Measurements from ENCODE around the gene FSTL4. TPM values are rescaled to one million over a fixed set of nuclear protein-coding genes. Genes with fewer than 3 reads are reported as not detected.

FSTL4 gene
- total RNA-seq, 2 donors from 2014 or later: 4.4 to 5.5 TPM

DNA sequence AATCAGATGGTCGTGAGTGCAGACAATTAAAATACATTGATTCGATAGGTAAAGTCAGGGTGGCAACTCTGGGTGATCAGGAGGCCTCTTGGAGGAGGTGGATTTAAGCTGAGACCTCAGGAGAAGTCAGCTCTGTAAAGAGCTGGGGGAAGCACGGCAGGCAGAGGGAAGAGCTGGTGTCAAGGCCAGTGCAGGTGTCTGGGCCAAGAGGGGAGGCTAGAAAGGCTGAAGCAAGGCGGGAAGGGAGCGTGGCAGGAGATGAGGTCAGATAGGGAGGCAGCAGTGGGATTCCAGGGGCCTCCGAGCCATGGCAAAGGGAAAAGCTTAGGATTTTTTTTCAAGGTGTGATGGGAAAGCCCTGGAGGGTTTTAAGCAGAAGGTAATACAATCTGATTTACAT is 178.7 kb downstream of the FSTL4 start:
- Mint-ChIP-seq H3K27me3 (ENCODE audit: insufficient read depth) (no peaks in the 10 kb centered on the region), H3K36me3 (ENCODE audit: low read depth) (no peaks in the 10 kb centered on the region), H3K4me1 (peaks cover 4% of the 10 kb centered on the region), H3K9me3 (no peaks in the 10 kb centered on the region), H3K27ac (no peak overlapping the region), H3K4me3 (no peak overlapping the region)
- no peak overlapping the region for H3K4me3 ChIP-seq (ENCODE audit: low read length)
- TF ChIP-seq, protein P1, sequence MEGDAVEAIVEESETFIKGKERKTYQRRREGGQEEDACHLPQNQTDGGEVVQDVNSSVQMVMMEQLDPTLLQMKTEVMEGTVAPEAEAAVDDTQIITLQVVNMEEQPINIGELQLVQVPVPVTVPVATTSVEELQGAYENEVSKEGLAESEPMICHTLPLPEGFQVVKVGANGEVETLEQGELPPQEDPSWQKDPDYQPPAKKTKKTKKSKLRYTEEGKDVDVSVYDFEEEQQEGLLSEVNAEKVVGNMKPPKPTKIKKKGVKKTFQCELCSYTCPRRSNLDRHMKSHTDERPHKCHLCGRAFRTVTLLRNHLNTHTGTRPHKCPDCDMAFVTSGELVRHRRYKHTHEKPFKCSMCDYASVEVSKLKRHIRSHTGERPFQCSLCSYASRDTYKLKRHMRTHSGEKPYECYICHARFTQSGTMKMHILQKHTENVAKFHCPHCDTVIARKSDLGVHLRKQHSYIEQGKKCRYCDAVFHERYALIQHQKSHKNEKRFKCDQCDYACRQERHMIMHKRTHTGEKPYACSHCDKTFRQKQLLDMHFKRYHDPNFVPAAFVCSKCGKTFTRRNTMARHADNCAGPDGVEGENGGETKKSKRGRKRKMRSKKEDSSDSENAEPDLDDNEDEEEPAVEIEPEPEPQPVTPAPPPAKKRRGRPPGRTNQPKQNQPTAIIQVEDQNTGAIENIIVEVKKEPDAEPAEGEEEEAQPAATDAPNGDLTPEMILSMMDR (conservative IDR thresholded peaks at IDR 0.05): no peak
- H3K4me1 ChIP-seq (ENCODE audit: control insufficient read depth, insufficient read depth, low read length): no peaks in the 10 kb centered on the region
- WGBS, 2 experiments (ENCODE audit: insufficient coverage in 1 of 2, insufficient read length in 1 of 2): 90 to 92% methylated on average over 6 of the region's 6 CpGs
- H3K9ac ChIP-seq (ENCODE audit: extremely low read depth, low read length, poor library complexity, severe bottlenecking): no peak overlapping the region
- H3K27me3 ChIP-seq (ENCODE audit: control insufficient read depth, insufficient read depth, low read length, poor library complexity, severe bottlenecking): no peaks in the 10 kb centered on the region
- no peaks in the 10 kb centered on the region for H3K36me3 ChIP-seq (ENCODE audit: control insufficient read depth, insufficient read depth, low read length)
- no peak for DNase-seq
- no peak overlapping the region for H3K27ac ChIP-seq (ENCODE audit: low read depth, low read length)
- H3K9me3 ChIP-seq (ENCODE audit: control insufficient read depth, low read length): no peaks in the 10 kb centered on the region

DNA sequence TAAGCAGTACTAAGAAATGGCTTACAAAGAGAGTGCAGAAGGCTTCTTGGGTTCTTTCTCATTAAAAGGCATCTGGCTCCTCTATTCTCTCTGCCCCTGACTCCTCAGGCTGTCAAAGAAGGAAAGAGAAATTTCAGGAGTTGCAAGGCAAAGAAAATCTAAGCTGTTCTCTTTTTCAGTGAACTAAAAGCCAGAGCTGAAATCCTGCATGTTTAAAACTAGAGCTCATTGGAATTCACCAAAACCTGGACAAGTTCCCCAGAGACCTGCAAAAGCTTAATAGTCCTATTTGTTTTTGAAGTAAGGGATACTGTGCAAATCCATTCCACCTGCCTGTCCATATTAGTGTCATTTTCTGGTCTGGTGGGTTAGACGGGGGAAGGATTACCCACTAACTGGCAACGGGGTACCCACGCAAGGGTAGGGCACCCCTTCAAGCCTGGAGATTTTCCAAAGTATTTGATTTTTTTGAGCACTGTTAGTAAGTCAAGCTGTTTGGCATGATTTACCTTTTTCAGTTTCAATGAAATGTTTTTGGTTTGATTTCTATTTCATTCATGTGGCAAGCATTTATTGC is 179.3 kb downstream of the FSTL4 start:
- Histone ChIP-seq H3K9ac (ENCODE audit: extremely low read depth, low read length, poor library complexity, severe bottlenecking) (no peak overlapping the region), H3K27me3 (ENCODE audit: control insufficient read depth, insufficient read depth, low read length, poor library complexity, severe bottlenecking) (no peaks in the 10 kb centered on the region), H3K4me1 (ENCODE audit: control insufficient read depth, insufficient read depth, low read length) (no peaks in the 10 kb centered on the region), H3K9me3 (ENCODE audit: control insufficient read depth, low read length) (no peaks in the 10 kb centered on the region), H3K27ac (ENCODE audit: low read depth, low read length) (no peak overlapping the region), H3K4me3 (ENCODE audit: low read length) (no peak overlapping the region), H3K36me3 (ENCODE audit: control insufficient read depth, insufficient read depth, low read length) (no peaks in the 10 kb centered on the region)
- Mint-ChIP-seq H3K4me3 (no peak overlapping the region), H3K36me3 (ENCODE audit: low read depth) (no peaks in the 10 kb centered on the region), H3K27me3 (ENCODE audit: insufficient read depth) (no peaks in the 10 kb centered on the region), H3K9me3 (no peaks in the 10 kb centered on the region), H3K4me1 (peaks cover 4% of the 10 kb centered on the region), H3K27ac (no peak overlapping the region)
- 91 to 93% methylated on average over 2 to 3 of the region's 3 CpGs for WGBS, 2 experiments (ENCODE audit: insufficient coverage in 1 of 2, insufficient read length in 1 of 2)
- DNase-seq: no peak
- TF ChIP-seq, protein P1 (conservative IDR thresholded peaks at IDR 0.05): no peak

DNA sequence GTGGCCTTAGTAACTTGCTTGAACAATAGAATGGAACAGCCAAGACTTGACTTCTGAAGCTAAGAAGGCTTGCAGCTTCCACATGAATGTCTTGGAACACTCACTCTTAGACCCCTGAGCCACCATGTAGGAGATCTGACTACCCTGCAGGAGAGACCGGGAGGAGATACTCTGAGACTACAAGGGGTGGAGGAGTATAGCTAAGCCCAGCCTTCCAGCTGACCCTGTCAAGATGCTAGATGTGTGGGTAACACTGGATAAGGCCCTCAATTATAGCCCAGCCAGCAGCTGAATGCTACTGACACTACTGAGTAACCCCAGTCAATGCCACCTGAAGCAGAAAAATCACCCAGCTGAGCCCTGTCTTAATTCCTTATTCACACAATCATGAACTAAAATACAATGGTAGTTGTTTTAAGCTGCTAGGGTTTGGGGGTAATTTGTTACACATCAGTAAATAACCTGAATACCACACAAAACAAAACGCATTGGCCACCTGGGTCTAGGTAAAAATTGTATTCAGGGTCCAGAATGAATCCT is 180.9 kb downstream of the FSTL4 start:
- Mint-ChIP-seq H3K4me3 (no peak overlapping the region), H3K36me3 (ENCODE audit: low read depth) (no peaks in the 10 kb centered on the region), H3K4me1 (peaks cover 16% of the 10 kb centered on the region), H3K27me3 (ENCODE audit: insufficient read depth) (peaks cover 2% of the 10 kb centered on the region), H3K9me3 (no peaks in the 10 kb centered on the region), H3K27ac (no peak overlapping the region)
- no peak overlapping the region for H3K4me3 ChIP-seq (ENCODE audit: low read length)
- H3K27ac ChIP-seq (ENCODE audit: low read depth, low read length): no peak overlapping the region
- H3K9ac ChIP-seq (ENCODE audit: extremely low read depth, low read length, poor library complexity, severe bottlenecking): no peak overlapping the region
- 81% methylated on average over 1 of the region's 2 CpGs; no CpG with 5 or more reads in 1 of the 2 experiments for WGBS, 2 experiments (ENCODE audit: insufficient coverage in 1 of 2, insufficient read length in 1 of 2)
- TF ChIP-seq, protein P1 (conservative IDR thresholded peaks at IDR 0.05): no peak
- no peak for DNase-seq
- H3K4me1 ChIP-seq (ENCODE audit: control insufficient read depth, insufficient read depth, low read length): no peaks in the 10 kb centered on the region
- H3K36me3 ChIP-seq (ENCODE audit: control insufficient read depth, insufficient read depth, low read length): no peaks in the 10 kb centered on the region
- no peaks in the 10 kb centered on the region for H3K27me3 ChIP-seq (ENCODE audit: control insufficient read depth, insufficient read depth, low read length, poor library complexity, severe bottlenecking)
- H3K9me3 ChIP-seq (ENCODE audit: control insufficient read depth, low read length): no peaks in the 10 kb centered on the region
